ENCODE results near the gene ABCD2. TPM values are rescaled to one million over a fixed set of nuclear protein-coding genes. Genes with fewer than 3 reads are reported as not detected.

ABCD2 gene
- total and polyA plus RNA-seq, 9 of the 15 experiments (the other 6 are each of a cell fraction or from before 2014, with no cell fraction given): 0.01 to 0.08 (median 0.04) TPM; not detected in 3

DNA sequence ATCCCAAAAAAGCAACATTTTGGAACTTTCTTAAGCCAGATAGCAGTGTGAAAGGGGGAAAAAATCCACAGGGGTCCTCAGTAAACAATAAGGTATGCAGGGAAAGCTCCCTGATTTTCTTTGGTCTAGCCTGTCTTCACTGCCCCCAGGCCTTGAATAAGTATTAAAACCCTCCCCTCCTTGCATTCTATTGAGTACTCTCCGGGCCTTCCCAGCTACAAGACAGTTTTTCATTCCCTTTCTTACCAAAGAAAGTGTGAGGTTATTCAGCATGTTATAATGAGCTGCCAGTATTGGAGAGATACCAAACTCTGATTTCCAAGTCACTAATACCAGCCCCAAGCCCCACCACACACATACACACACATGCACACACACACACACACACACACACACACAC lies 116.9 kb downstream of the ABCD2 start:
- WGBS (ENCODE audit: insufficient coverage, low coverage, missing lambda C conversion rate): 13% methylated on average over 1 of the region's 1 CpG
- intact Hi-C loops (cut with micrococcal nuclease) (no loop called here), in situ Hi-C loops (cut with MboI) (no loop called here)
- Histone ChIP-seq H3K27me3 (ENCODE audit: control insufficient read depth in 2 of 2, insufficient read depth in 2 of 2, low read length in 2 of 2) (no peaks in the 10 kb centered on the region), H2AFZ (ENCODE audit: low read depth, low read length) (no peak overlapping the region), H3K79me2 (ENCODE audit: control insufficient read depth, insufficient read depth, low read length) (no peaks in the 10 kb centered on the region), H3K9ac (ENCODE audit: insufficient read depth in 1 of 2, low read depth in 2 of 2, low read length in 2 of 2) (no peak overlapping the region), H3K9me3 (replicated peaks; ENCODE audit: control insufficient read depth, insufficient read depth, low read depth, low read length) (no peaks in the 10 kb centered on the region), H3K27ac (ENCODE audit: extremely low read depth, low read depth, low read length) (no peak overlapping the region), H3K4me1 (replicated peaks in 1 of 2; ENCODE audit: control insufficient read depth in 2 of 2, insufficient read depth in 2 of 2, low read length in 2 of 2) (peaks cover 0 to 5% of the 10 kb centered on the region in 2 experiments; a peak in 2 of 5 replicates), H4K20me1 (replicated peaks; ENCODE audit: control insufficient read depth, insufficient read depth, low read length) (no peaks in the 10 kb centered on the region), H3K4me3 (no peak overlapping the region), H3K9me1 (ENCODE audit: control insufficient read depth, insufficient read depth, low read length) (no peaks in the 10 kb centered on the region), H3K36me3 (ENCODE audit: control insufficient read depth, insufficient read depth, low read length) (no peaks in the 10 kb centered on the region), H3K4me2 (ENCODE audit: insufficient read depth, low read length) (no peak overlapping the region)
- FAIRE-seq: no peak
- no peak for DNase-seq (ENCODE audit: extremely low read depth in 1 of 4, low spot score in 3 of 4)
- CTCF ChIA-PET (ENCODE audit: low intra/inter-chr PET ratio): no interaction called here
- TF ChIP-seq MTA1 (IDR thresholded peaks at IDR 0.05; ENCODE audit: borderline replicate concordance) (no peak), ETV1 (tag; conservative IDR thresholded peaks at IDR 0.05; ENCODE audit: low read depth) (no peak), ZFX (CRISPR knock-in tag; IDR thresholded peaks at IDR 0.05) (no peak), ZNF644 (tag; IDR thresholded peaks at IDR 0.05; ENCODE audit: low read depth) (no peak), ZNF583 (CRISPR knock-in tag; IDR thresholded peaks at IDR 0.05) (no peak), EWSR1 (IDR thresholded peaks at IDR 0.05; ENCODE audit: borderline replicate concordance, low read depth, partially characterized antibody) (no peak), POLR2H (tag; IDR thresholded peaks at IDR 0.05; ENCODE audit: low read depth) (no peak), NR2F6 (CRISPR knock-in tag; IDR thresholded peaks at IDR 0.05) (no peak), XRCC5 (IDR thresholded peaks at IDR 0.05; ENCODE audit: low read depth, low read length) (no peak), NFRKB (IDR thresholded peaks at IDR 0.05; ENCODE audit: low read depth) (no peak), NR4A1 (CRISPR knock-in tag; IDR thresholded peaks at IDR 0.05) (no peak), NR4A1 (tag; IDR thresholded peaks at IDR 0.05) (no peak), EHMT2 (IDR thresholded peaks at IDR 0.05) (no peak)
- TF ChIP-seq, protein P1, sequence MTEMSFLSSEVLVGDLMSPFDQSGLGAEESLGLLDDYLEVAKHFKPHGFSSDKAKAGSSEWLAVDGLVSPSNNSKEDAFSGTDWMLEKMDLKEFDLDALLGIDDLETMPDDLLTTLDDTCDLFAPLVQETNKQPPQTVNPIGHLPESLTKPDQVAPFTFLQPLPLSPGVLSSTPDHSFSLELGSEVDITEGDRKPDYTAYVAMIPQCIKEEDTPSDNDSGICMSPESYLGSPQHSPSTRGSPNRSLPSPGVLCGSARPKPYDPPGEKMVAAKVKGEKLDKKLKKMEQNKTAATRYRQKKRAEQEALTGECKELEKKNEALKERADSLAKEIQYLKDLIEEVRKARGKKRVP (CRISPR knock-in tag; IDR thresholded peaks at IDR 0.05): no peak
- no TSS peak for BruUV-seq (replicated peaks)
- no peak for ATAC-seq
- POLR2A ChIA-PET: interaction anchor here (0.6 kb wide), 1 partner anchor 12 kb away, joined by 4 read pairs; no protein-coding TSS in a partner anchor

Small RNAs within 50 kb of the gene (small RNA-seq; reads per million reads assigned to genes)
- not detected for gene AC121334.2

Other genes with a start within 250 kb of the ABCD2 start
- 27.2 and 30.3 TPM in 2 replicates for gene KIF21A, start 176.7 kb downstream of the ABCD2 start, total RNA-seq (2014; rRNA removed)
- gene KIF21A, start 176.7 kb downstream of the ABCD2 start, total RNA-seq (2014; rRNA removed; fragmentation: Illumina TruSeq; extraction: Trizol): 45.0 and 53.9 TPM in 2 replicates
- 40.9 and 41.1 TPM in 2 replicates for gene KIF21A, start 176.7 kb downstream of the ABCD2 start, total RNA-seq (2015; rRNA removed; fragmentation: Illumina TruSeq; extraction: Trizol)
- gene KIF21A, start 176.7 kb downstream of the ABCD2 start, total RNA-seq (2021): 27.7 and 30.4 TPM in 2 replicates
- gene KIF21A, start 176.7 kb downstream of the ABCD2 start, polyA plus RNA-seq (2011; rRNA removed): 16.2 and 30.1 TPM in 2 replicates
- gene KIF21A, start 176.7 kb downstream of the ABCD2 start, polyA plus RNA-seq (2014; fragmentation: Illumina TruSeq; extraction: Trizol): 27.1 and 34.8 TPM in 2 replicates
- 10 to 100 TPM; 17.7 to 18.8 TPM for gene KIF21A, start 176.7 kb downstream of the ABCD2 start, polyA plus RNA-seq (2014; fragmentation: Nextera tagmentation; extraction: Ambion mirVana)
- gene KIF21A, start 176.7 kb downstream of the ABCD2 start, polyA plus RNA-seq (2014; rRNA removed): 18.3 and 19.3 TPM in 2 replicates